WTC11 (cell line): Measurements from ENCODE around the gene TTLL5. TPM values are rescaled to one million over a fixed set of nuclear protein-coding genes. Genes with fewer than 3 reads are reported as not detected.

Source experiments
- ATAC-seq: fragments of 200-7000 bp; cut with Tn5 transposase; 2 replicates; pipeline ENCODE4 v1.10.0; 2021; ENCODE audit warnings: mild to moderate bottlenecking, moderate library complexity
- CTCF ChIA-PET: fragments of 300-600 bp; sonication (Branson Sonifier 250); formaldehyde crosslinking; loops from one replicate; lab custom pipeline; 2021; ENCODE audit warnings: antibody characterized with exemption; lab: Charles Lee
- POLR2A ChIA-PET: fragments of 350-600 bp; sonication (Branson Sonifier 250); formaldehyde crosslinking; loops from one replicate; lab custom pipeline; 2021; ENCODE audit warnings: antibody characterized with exemption; lab: Charles Lee
- DNase-seq: peaks from one replicate; pipeline ENCODE4 v3.0.0; 2021; ENCODE audit warnings: low spot score
- H3K27ac Mint-ChIP-seq: 2 replicates; pipeline ENCODE4 v1.8.0; 2021; ENCODE audit warnings: mixed read lengths
- H3K27me3 Mint-ChIP-seq: 2 replicates; pipeline ENCODE4 v1.8.0; 2021; ENCODE audit warnings: low read depth, mild to moderate bottlenecking, moderate library complexity, mixed read lengths
- H3K36me3 Mint-ChIP-seq: 2 replicates; pipeline ENCODE4 v1.8.0; 2021; ENCODE audit warnings: mixed read lengths
- H3K4me1 Mint-ChIP-seq: 2 replicates; pipeline ENCODE4 v1.8.0; 2022; ENCODE audit warnings: mixed read lengths
- H3K4me3 Mint-ChIP-seq: 2 replicates; pipeline ENCODE4 v1.8.0; 2021; ENCODE audit warnings: mild to moderate bottlenecking, moderate library complexity, mixed read lengths
- H3K9me3 Mint-ChIP-seq: 2 replicates; pipeline ENCODE4 v1.8.0; 2021; ENCODE audit warnings: mixed read lengths
- CBFB ChIP-seq: sonication (generic); formaldehyde crosslinking; IDR thresholded peaks from 2 replicates; pipeline ENCODE4 v1.8.1; 2022; ENCODE audit warnings: mild to moderate bottlenecking, low read depth, missing genetic modification reagents
- FOXJ3 ChIP-seq: sonication (generic); formaldehyde crosslinking; IDR thresholded peaks from 2 replicates; pipeline ENCODE4 v1.9.0; 2021; ENCODE audit warnings: missing genetic modification reagents, mild to moderate bottlenecking, borderline replicate concordance
- IRF2 ChIP-seq: sonication (generic); formaldehyde crosslinking; IDR thresholded peaks from 2 replicates; pipeline ENCODE4 v1.8.0; 2022; ENCODE audit warnings: low read depth, missing genetic modification reagents, borderline replicate concordance
- NR1H2 ChIP-seq: sonication (generic); formaldehyde crosslinking; IDR thresholded peaks from 2 replicates; pipeline ENCODE4 v1.9.0; 2021; ENCODE audit warnings: mild to moderate bottlenecking, moderate library complexity, missing genetic modification reagents
- NR2C2 ChIP-seq: sonication (generic); formaldehyde crosslinking; IDR thresholded peaks from 2 replicates; pipeline ENCODE4 v1.8.0; 2022; ENCODE audit warnings: mild to moderate bottlenecking, missing genetic modification reagents
- NR3C1 ChIP-seq: sonication (generic); formaldehyde crosslinking; conservative IDR thresholded peaks from 2 replicates; pipeline ENCODE4 v1.8.1; 2023; ENCODE audit warnings: low read depth, mild to moderate bottlenecking, missing genetic modification reagents
- SMAD3 ChIP-seq: sonication (generic); formaldehyde crosslinking; IDR thresholded peaks from 2 replicates; pipeline ENCODE4 v1.8.0; 2022; ENCODE audit warnings: missing genetic modification reagents, mild to moderate bottlenecking, borderline replicate concordance
- SOX15 ChIP-seq: fragments of 250-450 bp; sonication (Bioruptor Pico); IDR thresholded peaks from 2 replicates; pipeline ENCODE4 v1.9.0; 2021; ENCODE audit warnings: mild to moderate bottlenecking
- SP1 ChIP-seq: sonication (generic); formaldehyde crosslinking; conservative IDR thresholded peaks from 2 replicates; pipeline ENCODE4 v1.8.1; 2022; ENCODE audit warnings: missing genetic modification reagents
- TEAD1 ChIP-seq: sonication (generic); formaldehyde crosslinking; IDR thresholded peaks from 2 replicates; pipeline ENCODE4 v1.8.0; 2022; ENCODE audit warnings: mild to moderate bottlenecking, missing genetic modification reagents
- ZBTB21 ChIP-seq: sonication (generic); formaldehyde crosslinking; IDR thresholded peaks from 2 replicates; pipeline ENCODE4 v1.8.1; 2023; ENCODE audit warnings: mild to moderate bottlenecking, missing genetic modification reagents, borderline replicate concordance
- ZNF416 ChIP-seq: fragments of 250-450 bp; sonication (Bioruptor Pico); IDR thresholded peaks from 2 replicates; pipeline ENCODE4 v1.9.0; 2021; ENCODE audit warnings: mild to moderate bottlenecking, inconsistent platforms
- total RNA-seq: library from RNA; stranded (reverse); gene quantifications from 3 replicates; pipeline ENCODE4 v1.2.3, GENCODE V29; 2021
- TF ChIP-seq, protein P1 (sequence below): sonication (generic); formaldehyde crosslinking; IDR thresholded peaks from 2 replicates; pipeline ENCODE4 v1.8.1; 2023; ENCODE audit warnings: mild to moderate bottlenecking, missing genetic modification reagents, moderate library complexity
- TF ChIP-seq, protein P2 (sequence below): fragments of 200-600 bp; IDR thresholded peaks from 2 replicates; pipeline ENCODE4 v1.8.0; 2022; ENCODE audit warnings: antibody characterized with exemption
- TF ChIP-seq, protein P3 (sequence below): sonication (generic); formaldehyde crosslinking; IDR thresholded peaks from 2 replicates; pipeline ENCODE4 v1.8.0; 2023; ENCODE audit warnings: missing genetic modification reagents
- TF ChIP-seq, protein P4 (sequence below): sonication (generic); formaldehyde crosslinking; IDR thresholded peaks from 2 replicates; pipeline ENCODE4 v1.8.1; 2022; ENCODE audit warnings: low read depth, mild to moderate bottlenecking, moderate library complexity, missing genetic modification reagents, borderline replicate concordance
- TF ChIP-seq, protein P5 (sequence below): sonication (generic); formaldehyde crosslinking; IDR thresholded peaks from 2 replicates; pipeline ENCODE4 v1.8.1; 2023; ENCODE audit warnings: mild to moderate bottlenecking, missing genetic modification reagents
- TF ChIP-seq, protein P6 (sequence below): sonication (generic); formaldehyde crosslinking; IDR thresholded peaks from 2 replicates; pipeline ENCODE4 v1.8.1; 2022; ENCODE audit warnings: mild to moderate bottlenecking, missing genetic modification reagents, moderate library complexity, borderline replicate concordance
- TF ChIP-seq, protein P7 (sequence below): fragments of 250-450 bp; sonication (Bioruptor Pico); IDR thresholded peaks from 2 replicates; pipeline ENCODE4 v1.9.0; 2021; ENCODE audit warnings: mild to moderate bottlenecking
- TF ChIP-seq, protein P8 (sequence below): sonication (generic); formaldehyde crosslinking; IDR thresholded peaks from 2 replicates; pipeline ENCODE4 v1.8.1; 2023; ENCODE audit warnings: mild to moderate bottlenecking, missing genetic modification reagents
- TF ChIP-seq, protein P9 (sequence below): fragments of 250-450 bp; sonication (Bioruptor Pico); IDR thresholded peaks from 2 replicates; pipeline ENCODE4 v2.1.2; 2022; ENCODE audit warnings: mild to moderate bottlenecking, moderate library complexity

Gene TTLL5
- total RNA-seq, 1 experiment from 2014 or later: 39.6 TPM

DNA sequence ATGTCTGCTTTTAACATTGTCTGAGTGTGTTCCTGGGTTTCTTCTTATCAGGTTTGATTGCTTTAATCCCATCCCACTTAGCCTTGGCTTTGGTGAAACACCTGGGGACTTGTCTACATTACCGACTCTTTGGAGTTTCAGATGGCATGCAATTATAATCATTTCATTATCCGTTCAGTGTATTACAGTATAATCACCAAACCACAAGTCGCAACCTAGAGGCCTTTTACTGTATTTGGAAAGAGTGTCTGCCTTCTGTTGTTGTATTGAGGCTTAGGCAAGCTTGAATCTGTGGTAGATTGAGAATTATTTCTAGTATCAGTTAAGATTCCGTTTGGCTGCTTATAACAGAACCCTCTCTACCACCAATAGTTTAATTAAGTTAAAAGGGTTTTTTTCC, 216.8 kb downstream of the TTLL5 start:
- POLR2A ChIA-PET: no interaction called here
- H3K27ac Mint-ChIP-seq: no peak overlapping the region
- ATAC-seq: no peak

DNA sequence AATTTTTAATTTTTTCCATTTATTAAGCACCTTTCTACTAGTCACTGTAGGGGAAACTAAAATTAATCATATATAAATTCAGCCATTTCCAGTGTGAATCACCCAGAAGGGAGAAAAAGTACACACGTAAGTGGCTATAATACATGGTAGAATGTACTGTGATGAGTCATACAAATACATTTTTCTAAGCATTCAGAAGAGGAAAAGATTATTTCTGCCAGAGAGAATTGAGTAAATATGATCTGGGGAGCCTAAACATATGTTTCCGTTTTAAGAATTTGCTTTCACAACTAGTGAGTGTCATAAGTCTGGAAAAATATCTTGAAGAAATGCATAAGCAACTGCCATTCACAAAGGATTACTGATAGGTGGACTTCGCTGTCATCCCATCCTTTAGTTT, 218.0 kb downstream of the TTLL5 start:
- no peak overlapping the region for H3K27ac Mint-ChIP-seq
- peaks cover 18% of the 10 kb centered on the region for H3K4me1 Mint-ChIP-seq
- CTCF ChIA-PET: interaction anchor here (3.4 kb wide), 1 partner anchor 170 kb away, joined by 15 read pairs; no protein-coding TSS in a partner anchor
- ATAC-seq (no peak), DNase-seq (no peak)
- H3K36me3 Mint-ChIP-seq: peaks cover 6% of the 10 kb centered on the region
- POLR2A ChIA-PET: no interaction called here
- no peaks in the 10 kb centered on the region for H3K9me3 Mint-ChIP-seq
- no peaks in the 10 kb centered on the region for H3K27me3 Mint-ChIP-seq
- H3K4me3 Mint-ChIP-seq: no peak overlapping the region
- TF ChIP-seq, protein P1, sequence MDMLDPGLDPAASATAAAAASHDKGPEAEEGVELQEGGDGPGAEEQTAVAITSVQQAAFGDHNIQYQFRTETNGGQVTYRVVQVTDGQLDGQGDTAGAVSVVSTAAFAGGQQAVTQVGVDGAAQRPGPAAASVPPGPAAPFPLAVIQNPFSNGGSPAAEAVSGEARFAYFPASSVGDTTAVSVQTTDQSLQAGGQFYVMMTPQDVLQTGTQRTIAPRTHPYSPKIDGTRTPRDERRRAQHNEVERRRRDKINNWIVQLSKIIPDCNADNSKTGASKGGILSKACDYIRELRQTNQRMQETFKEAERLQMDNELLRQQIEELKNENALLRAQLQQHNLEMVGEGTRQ (CRISPR knock-in tag): no peak
- no peak for TF ChIP-seq NR2C2 (CRISPR knock-in tag)
- TF ChIP-seq, protein P2, sequence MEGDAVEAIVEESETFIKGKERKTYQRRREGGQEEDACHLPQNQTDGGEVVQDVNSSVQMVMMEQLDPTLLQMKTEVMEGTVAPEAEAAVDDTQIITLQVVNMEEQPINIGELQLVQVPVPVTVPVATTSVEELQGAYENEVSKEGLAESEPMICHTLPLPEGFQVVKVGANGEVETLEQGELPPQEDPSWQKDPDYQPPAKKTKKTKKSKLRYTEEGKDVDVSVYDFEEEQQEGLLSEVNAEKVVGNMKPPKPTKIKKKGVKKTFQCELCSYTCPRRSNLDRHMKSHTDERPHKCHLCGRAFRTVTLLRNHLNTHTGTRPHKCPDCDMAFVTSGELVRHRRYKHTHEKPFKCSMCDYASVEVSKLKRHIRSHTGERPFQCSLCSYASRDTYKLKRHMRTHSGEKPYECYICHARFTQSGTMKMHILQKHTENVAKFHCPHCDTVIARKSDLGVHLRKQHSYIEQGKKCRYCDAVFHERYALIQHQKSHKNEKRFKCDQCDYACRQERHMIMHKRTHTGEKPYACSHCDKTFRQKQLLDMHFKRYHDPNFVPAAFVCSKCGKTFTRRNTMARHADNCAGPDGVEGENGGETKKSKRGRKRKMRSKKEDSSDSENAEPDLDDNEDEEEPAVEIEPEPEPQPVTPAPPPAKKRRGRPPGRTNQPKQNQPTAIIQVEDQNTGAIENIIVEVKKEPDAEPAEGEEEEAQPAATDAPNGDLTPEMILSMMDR: no peak
- no peak for TF ChIP-seq IRF2 (CRISPR knock-in tag)
- TF ChIP-seq, protein P3, sequence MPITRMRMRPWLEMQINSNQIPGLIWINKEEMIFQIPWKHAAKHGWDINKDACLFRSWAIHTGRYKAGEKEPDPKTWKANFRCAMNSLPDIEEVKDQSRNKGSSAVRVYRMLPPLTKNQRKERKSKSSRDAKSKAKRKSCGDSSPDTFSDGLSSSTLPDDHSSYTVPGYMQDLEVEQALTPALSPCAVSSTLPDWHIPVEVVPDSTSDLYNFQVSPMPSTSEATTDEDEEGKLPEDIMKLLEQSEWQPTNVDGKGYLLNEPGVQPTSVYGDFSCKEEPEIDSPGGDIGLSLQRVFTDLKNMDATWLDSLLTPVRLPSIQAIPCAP (CRISPR knock-in tag): no peak
- no peak for TF ChIP-seq ZBTB21 (CRISPR knock-in tag)
- TF ChIP-seq FOXJ3 (CRISPR knock-in tag): no peak
- no peak for TF ChIP-seq CBFB (CRISPR knock-in tag)
- TF ChIP-seq, protein P4, sequence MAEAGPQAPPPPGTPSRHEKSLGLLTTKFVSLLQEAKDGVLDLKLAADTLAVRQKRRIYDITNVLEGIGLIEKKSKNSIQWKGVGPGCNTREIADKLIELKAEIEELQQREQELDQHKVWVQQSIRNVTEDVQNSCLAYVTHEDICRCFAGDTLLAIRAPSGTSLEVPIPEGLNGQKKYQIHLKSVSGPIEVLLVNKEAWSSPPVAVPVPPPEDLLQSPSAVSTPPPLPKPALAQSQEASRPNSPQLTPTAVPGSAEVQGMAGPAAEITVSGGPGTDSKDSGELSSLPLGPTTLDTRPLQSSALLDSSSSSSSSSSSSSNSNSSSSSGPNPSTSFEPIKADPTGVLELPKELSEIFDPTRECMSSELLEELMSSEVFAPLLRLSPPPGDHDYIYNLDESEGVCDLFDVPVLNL (CRISPR knock-in tag): no peak
- TF ChIP-seq SP1 (CRISPR knock-in tag): no peak
- TF ChIP-seq SOX15 (CRISPR knock-in tag): no peak
- TF ChIP-seq, protein P5, sequence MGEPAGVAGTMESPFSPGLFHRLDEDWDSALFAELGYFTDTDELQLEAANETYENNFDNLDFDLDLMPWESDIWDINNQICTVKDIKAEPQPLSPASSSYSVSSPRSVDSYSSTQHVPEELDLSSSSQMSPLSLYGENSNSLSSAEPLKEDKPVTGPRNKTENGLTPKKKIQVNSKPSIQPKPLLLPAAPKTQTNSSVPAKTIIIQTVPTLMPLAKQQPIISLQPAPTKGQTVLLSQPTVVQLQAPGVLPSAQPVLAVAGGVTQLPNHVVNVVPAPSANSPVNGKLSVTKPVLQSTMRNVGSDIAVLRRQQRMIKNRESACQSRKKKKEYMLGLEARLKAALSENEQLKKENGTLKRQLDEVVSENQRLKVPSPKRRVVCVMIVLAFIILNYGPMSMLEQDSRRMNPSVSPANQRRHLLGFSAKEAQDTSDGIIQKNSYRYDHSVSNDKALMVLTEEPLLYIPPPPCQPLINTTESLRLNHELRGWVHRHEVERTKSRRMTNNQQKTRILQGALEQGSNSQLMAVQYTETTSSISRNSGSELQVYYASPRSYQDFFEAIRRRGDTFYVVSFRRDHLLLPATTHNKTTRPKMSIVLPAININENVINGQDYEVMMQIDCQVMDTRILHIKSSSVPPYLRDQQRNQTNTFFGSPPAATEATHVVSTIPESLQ (CRISPR knock-in tag): no peak
- no peak for TF ChIP-seq ZNF416 (CRISPR knock-in tag)
- TF ChIP-seq NR1H2: no peak

More for the DNA sequence above, 216.8 kb downstream of the TTLL5 start:
- Mint-ChIP-seq H3K4me3 (no peak overlapping the region), H3K4me1 (peaks cover 10% of the 10 kb centered on the region), H3K9me3 (peaks cover 4% of the 10 kb centered on the region), H3K36me3 (peaks cover 6% of the 10 kb centered on the region), H3K27me3 (no peaks in the 10 kb centered on the region)
- CTCF ChIA-PET: no interaction called here
- no peak for DNase-seq
- TF ChIP-seq, protein P6, sequence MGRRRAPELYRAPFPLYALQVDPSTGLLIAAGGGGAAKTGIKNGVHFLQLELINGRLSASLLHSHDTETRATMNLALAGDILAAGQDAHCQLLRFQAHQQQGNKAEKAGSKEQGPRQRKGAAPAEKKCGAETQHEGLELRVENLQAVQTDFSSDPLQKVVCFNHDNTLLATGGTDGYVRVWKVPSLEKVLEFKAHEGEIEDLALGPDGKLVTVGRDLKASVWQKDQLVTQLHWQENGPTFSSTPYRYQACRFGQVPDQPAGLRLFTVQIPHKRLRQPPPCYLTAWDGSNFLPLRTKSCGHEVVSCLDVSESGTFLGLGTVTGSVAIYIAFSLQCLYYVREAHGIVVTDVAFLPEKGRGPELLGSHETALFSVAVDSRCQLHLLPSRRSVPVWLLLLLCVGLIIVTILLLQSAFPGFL (CRISPR knock-in tag): no peak
- no peak for TF ChIP-seq SMAD3 (CRISPR knock-in tag)
- no peak for TF ChIP-seq NR3C1
- no peak for TF ChIP-seq CBFB (CRISPR knock-in tag)
- TF ChIP-seq, protein P7, sequence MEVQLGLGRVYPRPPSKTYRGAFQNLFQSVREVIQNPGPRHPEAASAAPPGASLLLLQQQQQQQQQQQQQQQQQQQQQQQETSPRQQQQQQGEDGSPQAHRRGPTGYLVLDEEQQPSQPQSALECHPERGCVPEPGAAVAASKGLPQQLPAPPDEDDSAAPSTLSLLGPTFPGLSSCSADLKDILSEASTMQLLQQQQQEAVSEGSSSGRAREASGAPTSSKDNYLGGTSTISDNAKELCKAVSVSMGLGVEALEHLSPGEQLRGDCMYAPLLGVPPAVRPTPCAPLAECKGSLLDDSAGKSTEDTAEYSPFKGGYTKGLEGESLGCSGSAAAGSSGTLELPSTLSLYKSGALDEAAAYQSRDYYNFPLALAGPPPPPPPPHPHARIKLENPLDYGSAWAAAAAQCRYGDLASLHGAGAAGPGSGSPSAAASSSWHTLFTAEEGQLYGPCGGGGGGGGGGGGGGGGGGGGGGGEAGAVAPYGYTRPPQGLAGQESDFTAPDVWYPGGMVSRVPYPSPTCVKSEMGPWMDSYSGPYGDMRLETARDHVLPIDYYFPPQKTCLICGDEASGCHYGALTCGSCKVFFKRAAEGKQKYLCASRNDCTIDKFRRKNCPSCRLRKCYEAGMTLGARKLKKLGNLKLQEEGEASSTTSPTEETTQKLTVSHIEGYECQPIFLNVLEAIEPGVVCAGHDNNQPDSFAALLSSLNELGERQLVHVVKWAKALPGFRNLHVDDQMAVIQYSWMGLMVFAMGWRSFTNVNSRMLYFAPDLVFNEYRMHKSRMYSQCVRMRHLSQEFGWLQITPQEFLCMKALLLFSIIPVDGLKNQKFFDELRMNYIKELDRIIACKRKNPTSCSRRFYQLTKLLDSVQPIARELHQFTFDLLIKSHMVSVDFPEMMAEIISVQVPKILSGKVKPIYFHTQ: no peak
- TF ChIP-seq, protein P8, sequence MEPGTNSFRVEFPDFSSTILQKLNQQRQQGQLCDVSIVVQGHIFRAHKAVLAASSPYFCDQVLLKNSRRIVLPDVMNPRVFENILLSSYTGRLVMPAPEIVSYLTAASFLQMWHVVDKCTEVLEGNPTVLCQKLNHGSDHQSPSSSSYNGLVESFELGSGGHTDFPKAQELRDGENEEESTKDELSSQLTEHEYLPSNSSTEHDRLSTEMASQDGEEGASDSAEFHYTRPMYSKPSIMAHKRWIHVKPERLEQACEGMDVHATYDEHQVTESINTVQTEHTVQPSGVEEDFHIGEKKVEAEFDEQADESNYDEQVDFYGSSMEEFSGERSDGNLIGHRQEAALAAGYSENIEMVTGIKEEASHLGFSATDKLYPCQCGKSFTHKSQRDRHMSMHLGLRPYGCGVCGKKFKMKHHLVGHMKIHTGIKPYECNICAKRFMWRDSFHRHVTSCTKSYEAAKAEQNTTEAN: no peak
- TF ChIP-seq TEAD1 (CRISPR knock-in tag): no peak
- TF ChIP-seq, protein P9, sequence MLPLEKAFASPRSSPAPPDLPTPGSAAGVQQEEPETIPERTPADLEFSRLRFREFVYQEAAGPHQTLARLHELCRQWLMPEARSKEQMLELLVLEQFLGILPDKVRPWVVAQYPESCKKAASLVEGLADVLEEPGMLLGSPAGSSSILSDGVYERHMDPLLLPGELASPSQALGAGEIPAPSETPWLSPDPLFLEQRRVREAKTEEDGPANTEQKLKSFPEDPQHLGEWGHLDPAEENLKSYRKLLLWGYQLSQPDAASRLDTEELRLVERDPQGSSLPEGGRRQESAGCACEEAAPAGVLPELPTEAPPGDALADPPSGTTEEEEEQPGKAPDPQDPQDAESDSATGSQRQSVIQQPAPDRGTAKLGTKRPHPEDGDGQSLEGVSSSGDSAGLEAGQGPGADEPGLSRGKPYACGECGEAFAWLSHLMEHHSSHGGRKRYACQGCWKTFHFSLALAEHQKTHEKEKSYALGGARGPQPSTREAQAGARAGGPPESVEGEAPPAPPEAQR (CRISPR knock-in tag): no peak
